Prostate gland (tissue), 2 donors: ENCODE results near the gene GOLGA2.

Experiments
- POLR2AphosphoS5 ChIP-seq: sonication (generic); formaldehyde crosslinking; IDR thresholded peaks from one replicate; pipeline ENCODE4 v1.6.1; 2017; ENCODE audit warnings: antibody characterized with exemption
- TF ChIP-seq, protein P1 (sequence below), 4 experiments: fragments of 200-600 bp in 2 of 4; fragments of 450-650 bp in 2 of 4; sonication (generic) in 2 of 4; IDR thresholded peaks; 1 replicate in 3 of 4; 2 replicates in 1 of 4; pipeline ENCODE4 v1.5.1; 2016 to 2019; ENCODE audit warnings: antibody characterized with exemption in 4 of 4, mild to moderate bottlenecking in 2 of 4, moderate library complexity in 2 of 4

DNA sequence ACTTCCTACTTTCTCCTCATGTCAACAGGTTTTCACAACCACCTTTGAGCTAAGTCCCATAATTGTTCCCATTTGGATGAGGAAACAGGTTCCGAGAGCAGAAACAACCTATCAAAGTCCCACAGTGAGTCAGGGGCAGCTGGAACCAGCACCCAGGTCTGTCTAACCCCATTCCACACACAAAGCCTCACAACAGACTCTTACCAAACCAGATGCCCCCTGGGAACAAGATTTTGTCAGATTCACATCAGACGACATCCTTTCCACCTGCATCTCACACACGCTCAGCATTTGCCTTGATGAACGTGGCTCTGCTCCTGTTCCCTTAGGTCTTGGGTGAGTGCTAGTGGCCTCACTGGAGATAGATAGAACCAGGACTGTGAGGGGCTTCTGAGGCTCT is 17.3 kb upstream of the GOLGA2 start:
- no peak for TF ChIP-seq POLR2AphosphoS5
- TF ChIP-seq, protein P1, sequence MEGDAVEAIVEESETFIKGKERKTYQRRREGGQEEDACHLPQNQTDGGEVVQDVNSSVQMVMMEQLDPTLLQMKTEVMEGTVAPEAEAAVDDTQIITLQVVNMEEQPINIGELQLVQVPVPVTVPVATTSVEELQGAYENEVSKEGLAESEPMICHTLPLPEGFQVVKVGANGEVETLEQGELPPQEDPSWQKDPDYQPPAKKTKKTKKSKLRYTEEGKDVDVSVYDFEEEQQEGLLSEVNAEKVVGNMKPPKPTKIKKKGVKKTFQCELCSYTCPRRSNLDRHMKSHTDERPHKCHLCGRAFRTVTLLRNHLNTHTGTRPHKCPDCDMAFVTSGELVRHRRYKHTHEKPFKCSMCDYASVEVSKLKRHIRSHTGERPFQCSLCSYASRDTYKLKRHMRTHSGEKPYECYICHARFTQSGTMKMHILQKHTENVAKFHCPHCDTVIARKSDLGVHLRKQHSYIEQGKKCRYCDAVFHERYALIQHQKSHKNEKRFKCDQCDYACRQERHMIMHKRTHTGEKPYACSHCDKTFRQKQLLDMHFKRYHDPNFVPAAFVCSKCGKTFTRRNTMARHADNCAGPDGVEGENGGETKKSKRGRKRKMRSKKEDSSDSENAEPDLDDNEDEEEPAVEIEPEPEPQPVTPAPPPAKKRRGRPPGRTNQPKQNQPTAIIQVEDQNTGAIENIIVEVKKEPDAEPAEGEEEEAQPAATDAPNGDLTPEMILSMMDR (IDR thresholded peaks at IDR 0.05), result no peak
